GM23338 (cell line): ENCODE results near the gene GNAZ. TPM values are rescaled to one million over a fixed set of nuclear protein-coding genes. Genes with fewer than 3 reads are reported as not detected.

ENCODE experiments used
- ATAC-seq: fragments of 200-7000 bp; cut with Tn5 transposase; 3 replicates; pipeline ENCODE4 v1.9.1; 2020
- DNase-seq: peaks from one replicate; pipeline ENCODE4 v3.0.0-alpha.2; 2015; ENCODE audit warnings: low spot score
- H2AFZ ChIP-seq: fragments of 200-600 bp; sonication (generic); 2 replicates; pipeline ENCODE4 v1.8.0; 2016; ENCODE audit warnings: antibody characterized with exemption, mild to moderate bottlenecking, moderate library complexity
- H3F3A ChIP-seq: fragments of 200-600 bp; sonication (generic); replicated peaks from 2 replicates; pipeline ENCODE4 v1.8.0; 2017; ENCODE audit warnings: antibody characterized with exemption, mixed run types, low read depth
- H3K27ac ChIP-seq: fragments of 200-600 bp; sonication (generic); 2 replicates; pipeline ENCODE4 v1.6.1; 2016; ENCODE audit warnings: low read depth
- H3K27me3 ChIP-seq: fragments of 200-600 bp; sonication (generic); 2 replicates; pipeline ENCODE4 v1.8.0; 2016; ENCODE audit warnings: mild to moderate bottlenecking, mixed run types, moderate library complexity; ENCODE audit not compliant: insufficient read depth
- H3K36me3 ChIP-seq: fragments of 200-600 bp; sonication (generic); 2 replicates; pipeline ENCODE4 v1.8.0; 2016; ENCODE audit warnings: mild to moderate bottlenecking; ENCODE audit not compliant: insufficient read depth
- H3K4me1 ChIP-seq: fragments of 200-600 bp; sonication (generic); 2 replicates; pipeline ENCODE4 v1.8.0; 2016; ENCODE audit warnings: mild to moderate bottlenecking, moderate library complexity; ENCODE audit not compliant: insufficient read depth
- H3K4me2 ChIP-seq: fragments of 200-600 bp; sonication (generic); 2 replicates; pipeline ENCODE4 v1.7.1; 2017; ENCODE audit warnings: mixed run types
- H3K4me3 ChIP-seq: fragments of 200-600 bp; sonication (generic); 2 replicates; pipeline ENCODE4 v1.6.1; 2016; ENCODE audit warnings: mixed run types
- H3K79me2 ChIP-seq: fragments of 200-600 bp; sonication (generic); replicated peaks from 2 replicates; pipeline ENCODE4 v1.8.0; 2017; ENCODE audit warnings: mild to moderate bottlenecking; ENCODE audit not compliant: insufficient read depth
- H3K9me2 ChIP-seq: fragments of 200-600 bp; sonication (generic); 2 replicates; pipeline ENCODE4 v1.8.0; 2017; ENCODE audit not compliant: insufficient read depth
- H4K20me1 ChIP-seq: fragments of 200-600 bp; sonication (generic); replicated peaks from 2 replicates; pipeline ENCODE4 v1.8.0; 2017; ENCODE audit warnings: mild to moderate bottlenecking; ENCODE audit not compliant: insufficient read depth
- H3K27ac Mint-ChIP-seq: 2 replicates; pipeline ENCODE4 v1.8.0; 2020; ENCODE audit warnings: inconsistent platforms, mild to moderate bottlenecking, moderate library complexity, mixed read lengths
- H3K27me3 Mint-ChIP-seq: 3 replicates; pipeline ENCODE4 v1.8.0; 2022; ENCODE audit warnings: low read depth, mild to moderate bottlenecking, moderate library complexity, mixed read lengths, inconsistent platforms; ENCODE audit not compliant: insufficient read depth, poor library complexity
- H3K36me3 Mint-ChIP-seq: 3 replicates; pipeline ENCODE4 v1.8.0; 2021; ENCODE audit warnings: low read depth, mild to moderate bottlenecking, inconsistent platforms, moderate library complexity, mixed read lengths
- H3K4me1 Mint-ChIP-seq: 3 replicates; pipeline ENCODE4 v1.8.0; 2020; ENCODE audit warnings: mild to moderate bottlenecking, inconsistent platforms, mixed read lengths
- H3K4me3 Mint-ChIP-seq: 3 replicates; pipeline ENCODE4 v1.8.0; 2021; ENCODE audit warnings: moderate library complexity, mild to moderate bottlenecking, inconsistent platforms, mixed read lengths
- H3K9me3 Mint-ChIP-seq: 3 replicates; pipeline ENCODE4 v1.8.0; 2020; ENCODE audit warnings: moderate library complexity, mild to moderate bottlenecking, inconsistent platforms, mixed read lengths
- CREB1 ChIP-seq: fragments of 250-450 bp; sonication (Bioruptor Pico); IDR thresholded peaks from 2 replicates; pipeline ENCODE4 v1.5.0; 2020; ENCODE audit warnings: low read depth, mild to moderate bottlenecking, moderate library complexity
- CTCF ChIP-seq, 2 experiments: fragments of 200-600 bp in 1 of 2; sonication (generic) in 1 of 2; conservative IDR thresholded peaks; 2 replicates each; pipeline versions ENCODE4 v1.5.1 to v1.6.1; 2016 to 2017; ENCODE audit warnings: antibody characterized with exemption in 2 of 2, low read depth in 2 of 2, mild to moderate bottlenecking in 2 of 2, moderate library complexity in 1 of 2
- ETS1 ChIP-seq: IDR thresholded peaks from 2 replicates; pipeline ENCODE4 v1.6.1; 2016; ENCODE audit warnings: antibody characterized with exemption
- EZH2 ChIP-seq: fragments of 200-600 bp; sonication (generic); IDR thresholded peaks from one replicate; pipeline ENCODE4 v1.8.0; 2017; ENCODE audit warnings: antibody characterized with exemption, mild to moderate bottlenecking, low read depth; ENCODE audit not compliant: unreplicated experiment
- EZH2phosphoT487 ChIP-seq: fragments of 200-600 bp; sonication (generic); IDR thresholded peaks from one replicate; pipeline ENCODE4 v1.8.1; 2018; ENCODE audit warnings: antibody characterized with exemption; ENCODE audit not compliant: unreplicated experiment
- JUNB ChIP-seq: IDR thresholded peaks from one replicate; pipeline ENCODE4 v1.6.1; 2016; ENCODE audit warnings: antibody characterized with exemption; ENCODE audit not compliant: unreplicated experiment
- NANOG ChIP-seq: IDR thresholded peaks from 2 replicates; pipeline ENCODE4 v1.6.1; 2016; ENCODE audit warnings: antibody characterized with exemption, borderline replicate concordance
- POLR2AphosphoS5 ChIP-seq: IDR thresholded peaks from 2 replicates; pipeline ENCODE4 v1.6.1; 2016; ENCODE audit warnings: antibody characterized with exemption, low read depth
- REST ChIP-seq: IDR thresholded peaks from one replicate; pipeline ENCODE4 v1.6.1; 2018; ENCODE audit warnings: antibody characterized with exemption; ENCODE audit not compliant: unreplicated experiment
- STAT1 ChIP-seq: IDR thresholded peaks from one replicate; pipeline ENCODE4 v1.6.1; 2016; ENCODE audit warnings: antibody characterized with exemption; ENCODE audit not compliant: unreplicated experiment
- ZNF114 ChIP-seq: fragments of 250-450 bp; sonication (Bioruptor Pico); IDR thresholded peaks from 2 replicates; pipeline ENCODE4 v1.5.0; 2020; ENCODE audit warnings: mild to moderate bottlenecking, moderate library complexity
- ZNF331 ChIP-seq: fragments of 250-450 bp; sonication (Bioruptor Pico); IDR thresholded peaks from 2 replicates; pipeline ENCODE4 v1.5.0; 2020; ENCODE audit warnings: low read depth, mild to moderate bottlenecking, moderate library complexity
- ZNF462 ChIP-seq: fragments of 250-450 bp; sonication (Bioruptor Pico); IDR thresholded peaks from 2 replicates; pipeline ENCODE4 v1.5.0; 2020; ENCODE audit warnings: mild to moderate bottlenecking, moderate library complexity
- polyA plus RNA-seq: library from polyadenylated mRNA; unstranded; fragments of >200 nt; fragmentation: Nextera tagmentation; extraction: Ambion mirVana; gene quantifications from 2 replicates; pipeline ENCODE4 v1.2.1, GENCODE V29; 2016
- total RNA-seq: library from RNA; depleted of rRNA; stranded (reverse); fragments of >200 nt; shearing (Covaris generic); gene quantifications from 2 replicates; pipeline ENCODE4 v1.2.3, GENCODE V29; 2014

The GNAZ gene
- total and polyA plus RNA-seq, 2 experiments from 2014 or later: 2.9 to 11.1 TPM

GRCh38 chr22:23169043-23169406, 98.7 kb downstream of the GNAZ start:
- H2AFZ ChIP-seq: no peak overlapping the region
- no peak for ATAC-seq

More at GRCh38 chr22:23169043-23169406, 98.7 kb downstream of the GNAZ start:
- Mint-ChIP-seq H3K27ac (no peak overlapping the region), H3K9me3 (peaks cover 4% of the 10 kb centered on the region; the same call in 2 of the 3 replicates), H3K27me3 (peaks cover 23% of the 10 kb centered on the region), H3K36me3 (peaks cover 6% of the 10 kb centered on the region; the same call in 2 of the 3 replicates), H3K4me1 (peaks cover 20% of the 10 kb centered on the region), H3K4me3 (no peak overlapping the region)
- Histone ChIP-seq H3K36me3 (no peaks in the 10 kb centered on the region), H3K79me2 (no peaks in the 10 kb centered on the region), H3K4me2 (no peak overlapping the region), H3K27me3 (no peaks in the 10 kb centered on the region), H3K4me3 (no peak overlapping the region), H3F3A (no peaks in the 10 kb centered on the region), H3K27ac (no peak overlapping the region), H4K20me1 (no peaks in the 10 kb centered on the region), H3K9me2 (no peaks in the 10 kb centered on the region), H3K4me1 (peaks cover 7% of the 10 kb centered on the region; the same call in 1 of the 2 replicates)
- TF ChIP-seq CTCF (conservative IDR thresholded peaks at IDR 0.05; ENCODE audit: low read depth in 2 of 2) (no peak), REST (no peak), POLR2AphosphoS5 (no peak), ZNF462 (CRISPR knock-in tag) (no peak), ZNF331 (no peak), JUNB (no peak), EZH2 (no peak), ZNF114 (CRISPR knock-in tag) (no peak), CREB1 (no peak), EZH2phosphoT487 (no peak), STAT1 (no peak), NANOG (no peak), ETS1 (no peak)
- no peak for DNase-seq
